8988T (cell line): ENCODE measurements around the gene ZNF23.
A peak's percentile ranks its signal among the peaks of the same experiment; 100 is the strongest.

Experiments
- DNase-seq: peaks from one replicate; pipeline ENCODE4 v3.0.0; 2011

Gene ZNF23

DNA sequence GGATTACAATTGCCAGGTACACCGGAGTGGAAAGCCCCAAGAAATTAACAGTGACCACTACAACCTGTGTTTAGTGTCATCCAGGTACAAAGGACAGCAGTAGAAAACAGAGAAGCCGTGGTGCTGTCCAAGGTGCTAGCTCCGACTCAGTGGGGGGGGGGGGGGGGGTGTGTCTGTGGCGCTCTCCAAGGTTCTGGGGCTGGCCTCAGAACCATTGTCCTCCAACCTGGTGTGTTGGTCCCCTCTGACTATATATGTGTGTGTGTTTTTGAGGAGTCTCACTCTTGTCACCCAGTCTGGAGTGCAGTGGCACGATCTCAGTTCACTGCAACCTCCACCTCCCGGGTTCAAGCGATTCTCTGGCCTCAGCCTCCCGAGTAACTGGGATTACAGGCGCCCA lies 5.8 kb upstream of the ZNF23 start:
- DNase-seq, result no peak

DNA sequence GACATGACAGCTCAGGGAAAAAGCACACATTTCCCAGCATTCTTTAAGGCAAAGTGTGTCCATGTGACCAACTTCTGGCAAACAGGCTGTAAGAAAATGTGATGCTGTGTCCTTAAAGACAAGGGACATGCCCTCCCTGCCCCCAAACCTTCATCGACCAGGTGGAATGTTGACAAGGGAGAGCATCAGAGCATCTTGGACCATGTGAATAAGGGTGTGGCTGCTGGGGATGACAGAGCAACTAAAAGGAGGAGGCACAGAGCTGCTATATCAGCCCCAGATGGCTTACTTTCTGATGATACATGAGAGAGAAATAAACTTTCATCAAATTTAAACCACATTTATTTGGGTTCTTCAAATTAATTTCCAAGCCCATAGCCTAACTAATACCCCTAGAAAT lies 2.2 kb upstream of the ZNF23 start:
- no peak for DNase-seq

DNA sequence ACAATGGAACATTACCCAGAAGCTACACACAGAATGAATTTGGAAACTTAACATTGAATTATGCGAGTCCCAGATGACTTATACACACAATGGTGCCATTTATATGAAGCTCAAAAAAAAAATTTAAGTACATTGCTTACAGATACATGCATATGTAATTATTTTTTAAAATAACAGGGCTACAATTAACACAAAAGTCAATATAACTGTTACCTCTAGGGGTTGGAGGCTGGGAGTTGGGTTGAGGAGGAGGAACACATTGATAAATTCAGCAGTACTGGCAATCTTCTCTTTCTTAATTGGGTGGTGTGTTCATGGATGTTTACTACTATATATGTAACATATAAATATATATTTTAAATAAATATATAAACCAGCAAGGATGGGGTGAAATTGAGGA lies 1.1 kb downstream of the ZNF23 start:
- DNase-seq, result no peak

DNA sequence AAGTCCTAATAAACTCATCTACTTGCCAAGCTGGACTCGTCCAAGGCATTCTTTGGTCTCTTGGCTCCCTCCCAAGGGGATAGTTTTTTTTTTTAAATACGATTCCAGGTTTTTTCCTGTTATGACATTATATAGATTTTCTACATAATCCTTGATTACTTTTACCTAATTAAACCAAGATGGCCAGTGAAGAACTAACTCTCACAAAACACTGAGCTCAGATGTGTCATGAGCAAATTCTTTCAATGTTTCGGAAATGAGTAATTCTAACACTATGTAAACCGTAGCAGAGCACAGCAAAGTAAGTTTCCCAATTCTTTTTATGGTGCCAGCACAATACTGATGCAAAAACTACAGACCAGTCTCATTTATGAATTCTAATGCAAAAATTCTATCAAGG lies 1.8 kb downstream of the ZNF23 start:
- no peak for DNase-seq

DNA sequence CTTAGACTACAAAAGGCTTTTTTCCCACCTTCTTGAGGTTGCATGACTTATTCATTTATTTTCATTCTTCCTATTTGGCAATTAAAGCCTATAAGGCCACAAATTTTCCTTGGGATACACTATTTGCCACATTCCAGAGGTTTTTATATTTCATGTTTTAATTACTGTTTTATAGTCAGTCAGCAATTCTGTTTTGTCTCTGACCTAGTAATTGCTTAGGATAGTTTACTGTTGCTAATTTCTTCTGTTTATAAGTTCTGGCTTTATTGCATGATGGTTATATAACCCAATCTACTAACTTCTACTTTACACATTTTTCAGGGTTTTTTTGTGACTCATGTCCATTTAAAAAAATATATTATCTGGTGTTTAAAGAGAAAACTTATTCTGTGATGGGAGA lies 2.5 kb downstream of the ZNF23 start:
- DNase-seq, result no peak

DNA sequence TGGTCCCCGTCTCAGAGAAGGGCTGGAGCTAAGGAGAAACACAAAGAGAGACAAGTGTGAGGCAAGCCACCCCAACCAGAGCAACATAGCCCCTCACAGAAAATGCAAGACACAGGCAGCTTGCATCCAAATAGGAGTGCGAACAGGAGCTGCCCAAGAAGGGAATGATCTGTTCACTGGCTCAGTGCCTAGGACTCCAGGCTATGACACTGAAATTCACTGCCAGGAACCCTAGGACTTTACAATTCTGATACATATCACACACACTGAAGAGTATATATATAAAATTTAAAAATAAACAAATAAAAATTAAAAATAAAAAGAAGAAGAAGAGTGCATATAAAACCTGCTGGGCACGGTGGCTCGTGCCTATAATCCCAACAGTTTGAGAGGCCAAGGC lies 5.2 kb downstream of the ZNF23 start:
- DNase-seq, result no peak

DNA sequence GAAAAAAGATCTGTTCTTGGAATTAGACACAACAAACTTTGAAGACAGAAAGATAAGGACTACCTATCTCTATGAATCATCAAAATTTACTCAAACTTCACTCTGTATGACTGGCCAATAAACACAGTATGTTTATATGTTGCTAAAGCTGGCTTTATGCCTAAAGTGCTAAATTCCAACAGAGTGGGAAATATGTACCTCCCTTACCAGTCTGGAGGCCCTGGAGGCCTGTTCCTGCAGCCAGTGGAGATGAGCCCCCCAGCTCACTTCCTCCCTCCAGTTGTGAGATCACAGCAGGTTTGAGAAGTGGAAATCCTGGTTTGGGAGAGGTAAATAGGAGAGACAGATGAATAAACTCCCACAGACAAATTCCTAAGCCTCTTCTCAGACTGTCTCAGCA lies 9.0 kb downstream of the ZNF23 start:
- DNase-seq, result no peak

DNA sequence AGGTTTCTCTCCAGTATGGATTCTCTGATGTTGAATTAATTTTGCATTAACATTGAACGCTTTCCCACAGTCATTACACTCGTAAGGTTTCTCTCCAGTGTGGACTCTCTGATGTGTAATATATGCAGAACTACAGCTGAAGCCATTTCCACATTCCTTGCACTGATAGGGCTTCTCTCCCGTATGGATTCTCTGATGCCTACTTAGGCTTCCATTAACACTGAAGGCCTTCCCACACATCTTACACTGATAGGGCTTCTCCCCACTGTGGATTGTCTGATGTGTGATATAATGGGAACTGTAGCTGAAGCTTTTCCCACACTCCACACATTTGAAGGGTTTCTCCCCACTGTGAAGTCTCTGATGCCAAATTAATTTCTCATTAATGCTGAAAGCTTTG lies 13.0 kb downstream of the ZNF23 start:
- DNase-seq, result no peak

DNA sequence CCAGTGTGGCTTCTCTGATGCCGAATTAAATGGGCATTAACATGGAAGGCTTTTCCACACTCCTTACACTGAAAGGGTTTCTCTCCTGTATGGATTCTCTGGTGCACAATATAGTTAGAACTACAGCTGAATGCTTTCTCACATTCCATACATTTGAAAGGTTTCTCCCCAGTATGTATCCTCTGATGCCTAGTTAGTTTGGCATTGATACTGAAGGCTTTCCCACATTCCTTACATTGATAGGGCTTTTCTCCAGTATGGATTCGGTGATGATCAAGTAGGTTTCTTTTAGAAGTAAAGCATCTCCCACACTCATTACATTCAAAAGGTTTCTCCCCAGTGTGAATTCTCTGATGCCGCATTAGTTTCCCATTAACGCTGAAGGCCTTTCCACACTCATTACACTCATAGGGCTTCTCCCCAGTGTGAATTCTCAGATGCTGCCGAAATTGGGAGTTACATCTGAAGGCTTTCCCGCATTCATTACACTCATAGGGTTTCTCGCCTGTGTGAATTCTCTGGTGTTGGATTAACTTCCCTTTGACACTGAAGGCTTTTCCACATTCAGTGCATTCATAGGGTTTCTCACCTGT lies 13.7 kb downstream of the ZNF23 start:
- no peak for DNase-seq

DNA sequence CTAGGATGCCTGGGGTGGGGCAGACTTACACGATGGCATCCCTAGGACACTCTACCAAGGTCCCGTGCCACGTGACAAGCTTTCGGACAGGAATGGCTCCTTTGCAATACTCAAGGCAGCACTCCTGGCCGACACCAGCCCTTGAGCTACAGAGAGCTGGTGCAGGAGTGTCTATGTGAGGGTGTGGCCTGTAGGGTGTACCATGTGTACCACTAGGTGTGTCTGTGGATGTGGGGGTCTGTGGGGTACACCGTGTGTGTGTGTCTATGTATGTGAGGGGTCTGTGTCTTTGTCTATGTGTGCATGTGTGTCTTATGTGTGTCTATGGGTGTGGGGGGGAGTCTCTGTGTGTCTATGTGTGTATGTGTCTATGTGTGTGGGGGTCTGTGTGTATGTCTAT lies 18.3 kb downstream of the ZNF23 start:
- DNase-seq, result no peak

DNA sequence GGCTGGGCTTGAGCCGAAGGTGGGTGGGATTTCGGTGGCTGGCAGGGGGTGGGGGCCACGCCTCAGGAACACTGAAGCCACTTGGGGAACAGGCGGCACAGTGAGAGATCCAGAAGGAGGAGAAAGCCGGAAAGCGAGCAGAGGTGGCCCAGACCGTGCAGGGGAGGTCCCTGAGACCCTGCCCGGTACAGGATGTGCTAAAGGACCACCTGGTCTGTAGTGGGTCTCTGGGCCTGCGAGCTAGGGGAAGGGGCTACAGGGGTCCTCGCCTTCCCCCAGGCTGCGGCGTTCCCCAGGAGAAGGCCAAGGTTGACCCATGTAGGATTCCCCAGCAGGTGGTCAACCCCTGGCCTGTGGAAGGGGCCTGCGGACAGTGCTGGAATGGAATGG lies 20.0 kb downstream of the ZNF23 start, which contains the start of gene TLE7:
TLE7 (minus strand) TSS at position 4 of the 390 bp plus-strand sequence. CDS start 8,730 bp downstream, outside the sequence.
- DNase-seq, result no peak

DNA sequence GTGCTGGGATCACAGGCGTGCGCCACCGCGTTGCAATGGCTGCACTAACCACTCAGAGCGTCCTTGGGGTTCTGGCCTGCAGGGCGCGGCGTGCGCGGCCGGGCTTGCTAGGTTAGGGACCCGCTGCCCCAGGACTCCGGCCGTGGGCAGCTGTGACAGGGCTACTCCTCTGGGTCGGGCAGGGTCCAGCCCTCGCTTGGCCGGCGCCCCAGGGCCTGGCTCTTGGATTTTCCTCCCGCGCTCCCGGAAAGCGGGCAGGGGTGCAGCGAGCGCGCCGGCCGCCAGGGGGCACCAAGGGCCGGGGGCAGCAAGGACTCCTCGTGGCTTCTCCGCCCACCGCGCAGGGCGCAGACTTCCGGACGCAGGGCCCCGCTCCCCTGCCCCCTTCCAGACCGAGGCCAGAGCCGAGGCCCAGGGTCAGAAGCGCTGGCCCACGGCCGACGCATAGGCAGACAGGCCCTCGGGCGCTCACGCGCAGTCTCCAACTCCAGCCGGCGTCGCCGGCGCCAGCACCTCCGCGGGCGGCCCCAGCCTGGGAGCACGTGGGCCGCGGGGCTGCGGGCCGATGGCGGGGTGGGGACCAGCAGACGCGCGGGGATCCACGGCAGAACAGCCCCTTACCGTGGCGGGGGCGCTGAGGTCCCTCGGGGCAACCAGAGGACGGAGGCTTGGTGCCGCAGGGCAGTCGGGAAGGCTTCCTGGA lies 20.5 kb downstream of the ZNF23 start:
- no peak for DNase-seq

DNA sequence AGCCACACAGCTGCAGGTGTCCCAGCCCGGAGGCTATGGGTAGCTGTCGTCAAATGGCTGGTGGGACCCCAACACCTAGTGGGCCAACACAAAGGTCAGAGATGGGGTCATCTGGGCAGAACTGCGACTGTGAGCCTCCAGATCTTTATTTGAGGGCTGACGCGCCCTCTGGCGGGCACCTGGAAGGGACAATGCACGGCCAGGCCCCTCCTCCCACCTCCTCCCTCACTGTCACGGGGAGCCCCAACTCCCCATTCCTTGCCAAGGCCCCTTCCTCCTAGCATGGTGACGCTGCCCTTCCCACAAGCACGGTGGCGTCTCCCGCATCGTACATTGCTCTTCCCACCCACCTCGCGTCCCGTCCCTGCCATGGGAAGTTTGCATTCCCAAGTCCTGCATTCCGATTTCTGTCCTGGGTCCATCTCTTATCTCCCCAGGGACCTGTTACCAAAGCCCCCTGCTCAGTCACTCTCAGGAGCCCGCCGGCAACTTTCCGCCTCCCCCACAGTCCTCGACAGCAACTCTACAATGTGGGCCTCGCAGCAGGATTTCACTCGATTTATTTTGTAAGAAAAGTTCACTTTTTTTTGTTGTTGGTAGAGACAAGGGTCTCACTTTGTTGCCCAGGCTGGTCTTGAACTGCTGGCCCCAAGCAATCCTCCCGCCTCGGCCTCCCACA lies 21.2 kb downstream of the ZNF23 start:
- peak; percentile 95 for DNase-seq

DNA sequence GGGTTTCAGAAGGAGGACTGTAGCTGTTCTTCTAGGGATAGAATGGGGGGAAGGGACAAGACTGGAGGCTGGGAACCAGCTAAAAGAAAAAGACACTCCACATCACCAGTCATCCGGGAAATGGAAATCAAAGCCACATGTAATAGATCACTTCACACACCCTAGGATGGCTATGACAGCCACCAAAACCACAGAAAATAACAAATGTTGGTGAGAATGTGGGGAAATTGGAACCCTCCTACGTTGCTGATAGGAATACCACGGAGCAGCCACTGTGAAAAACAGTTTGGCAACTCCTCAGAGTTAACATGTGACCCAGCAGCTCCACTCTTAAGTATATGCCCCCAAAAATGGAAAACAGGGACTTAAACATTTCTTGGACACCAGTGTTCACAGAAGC lies 22.5 kb downstream of the ZNF23 start:
- DNase-seq, result no peak

DNA sequence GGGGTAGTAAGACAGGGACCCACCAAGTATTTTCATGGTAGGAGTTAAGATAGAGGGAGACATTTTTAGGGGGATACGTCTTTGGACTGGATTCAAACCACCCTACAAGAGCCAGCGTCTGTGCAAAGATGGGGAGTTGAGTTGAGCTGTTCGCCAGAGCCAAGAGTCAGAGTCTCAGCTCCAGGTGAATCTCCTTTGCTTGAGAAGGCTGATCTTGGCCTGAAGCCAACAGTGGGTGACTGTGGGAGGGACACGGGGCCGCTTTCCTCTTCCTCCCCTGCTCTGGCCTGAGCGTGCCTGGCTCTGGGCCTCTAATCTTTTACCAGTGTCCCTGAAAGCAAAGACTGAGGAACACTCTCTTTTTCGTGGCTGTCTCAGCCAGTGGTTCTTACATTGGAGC lies 25.6 kb downstream of the ZNF23 start:
- DNase-seq, result no peak

DNA sequence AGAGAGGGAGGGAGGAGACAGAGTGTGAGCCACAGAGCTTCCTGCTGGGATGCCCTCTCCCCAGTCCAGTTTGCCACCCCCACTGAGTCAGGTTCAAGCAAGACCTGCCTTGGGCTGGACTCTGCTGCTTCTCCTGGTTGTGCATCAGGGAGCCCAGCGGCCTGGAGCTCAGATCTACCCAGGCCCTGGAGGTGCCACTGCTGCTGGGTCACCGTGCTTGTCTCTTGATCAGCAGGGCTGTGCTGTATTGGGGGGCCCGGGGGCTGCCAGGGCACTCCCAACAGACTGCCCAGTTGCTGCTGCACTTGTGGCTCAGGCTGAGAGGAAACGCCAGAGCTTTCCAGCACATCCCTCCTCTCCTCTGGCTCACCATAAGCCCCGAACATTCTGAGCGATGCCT lies 29.1 kb downstream of the ZNF23 start:
- no peak for DNase-seq

DNA sequence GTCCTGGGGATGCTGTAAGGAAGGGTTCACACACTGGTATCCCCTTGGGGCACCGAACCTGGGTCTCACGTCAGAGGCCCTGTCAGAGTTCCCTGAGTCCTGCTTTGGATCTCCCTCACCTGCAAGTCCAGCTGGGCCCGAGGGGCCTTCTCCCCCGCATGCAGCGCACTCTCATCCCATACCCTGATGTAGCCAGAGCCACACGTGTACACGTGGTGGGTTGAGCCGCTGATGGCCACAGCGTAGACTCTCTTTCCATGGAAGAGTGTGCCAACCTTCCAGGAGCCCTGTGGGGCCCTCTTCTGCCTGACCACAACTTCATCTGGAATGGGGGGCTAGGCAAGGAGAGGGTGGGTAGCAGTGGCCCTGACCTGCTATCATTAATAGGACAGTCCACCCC lies 30.1 kb downstream of the ZNF23 start:
- DNase-seq, result no peak

DNA sequence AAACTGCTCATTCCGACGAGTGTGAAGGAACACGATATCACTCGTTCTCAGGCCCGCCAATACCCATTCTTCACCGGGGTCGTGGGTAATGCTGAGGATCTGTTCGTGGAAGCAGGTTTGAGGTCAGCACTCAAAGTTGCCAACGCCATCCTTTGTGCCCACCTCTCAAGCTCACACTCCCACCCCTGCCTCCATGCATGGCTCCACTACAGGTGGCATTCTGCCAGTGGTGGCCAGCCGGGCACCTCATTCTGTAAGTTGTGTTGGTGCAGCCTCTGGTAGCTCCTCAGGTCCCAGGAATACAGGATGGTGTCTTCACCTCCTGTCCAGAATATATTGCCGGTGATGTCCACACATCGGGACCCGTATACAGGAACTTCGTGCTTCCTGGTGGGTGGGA lies 30.9 kb downstream of the ZNF23 start:
- DNase-seq, result no peak

DNA sequence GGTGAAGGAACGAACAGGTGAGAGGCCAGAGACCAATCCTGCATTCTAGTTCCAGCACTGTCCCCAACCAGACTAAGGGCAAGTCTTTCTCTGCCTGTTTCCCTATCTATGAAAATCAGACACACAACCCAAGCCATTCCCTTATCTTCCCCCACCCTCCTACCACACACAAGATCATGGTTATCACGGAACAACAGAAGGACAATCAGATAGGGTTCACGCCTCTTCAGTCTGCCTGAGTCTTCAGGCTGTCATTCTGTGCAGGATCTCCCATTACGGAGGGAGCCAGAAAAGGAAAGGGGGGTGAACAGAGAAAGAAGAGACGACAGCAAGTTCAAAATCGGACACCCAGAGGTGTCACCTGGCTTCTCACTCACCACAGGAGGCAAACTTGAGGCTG lies 31.3 kb downstream of the ZNF23 start:
- no peak for DNase-seq

DNA sequence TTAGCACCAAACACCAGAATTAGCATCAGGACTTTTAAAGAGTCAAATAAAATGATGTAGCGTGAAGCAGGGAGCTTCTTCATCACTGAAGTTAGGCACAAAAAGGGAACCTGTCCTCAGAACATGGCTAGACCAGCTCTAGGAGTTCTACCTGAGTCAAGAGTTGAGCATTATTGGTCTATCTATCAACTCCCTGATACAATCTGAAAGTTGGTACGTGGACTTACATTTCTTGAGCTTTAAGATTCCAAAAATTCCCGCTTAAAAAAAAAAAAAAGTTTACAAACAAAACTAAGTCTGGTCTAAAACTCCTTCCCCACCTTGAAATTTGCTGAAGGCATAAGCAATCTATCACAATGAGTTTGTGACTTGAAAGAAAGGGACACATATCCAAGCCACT lies 32.5 kb downstream of the ZNF23 start:
- DNase-seq, result no peak

DNA sequence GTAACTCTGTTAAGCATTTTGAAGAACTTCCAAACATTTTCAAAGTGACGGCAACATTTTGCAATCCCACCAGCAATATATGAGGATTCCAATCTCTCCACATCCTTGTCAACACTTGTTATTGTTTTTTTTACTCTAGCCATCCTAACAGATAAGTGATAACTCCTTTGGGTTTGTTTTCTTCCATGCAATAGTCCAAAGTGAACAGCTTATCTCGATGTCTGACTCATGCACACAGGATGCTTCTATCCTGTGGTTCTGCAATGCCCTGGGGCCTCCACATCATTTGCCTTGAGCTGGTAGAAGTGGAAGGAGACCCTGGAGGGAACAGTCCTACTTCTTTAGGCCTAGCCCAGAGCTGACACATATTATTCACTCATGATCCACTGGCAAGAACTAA lies 33.2 kb downstream of the ZNF23 start:
- no peak for DNase-seq

DNA sequence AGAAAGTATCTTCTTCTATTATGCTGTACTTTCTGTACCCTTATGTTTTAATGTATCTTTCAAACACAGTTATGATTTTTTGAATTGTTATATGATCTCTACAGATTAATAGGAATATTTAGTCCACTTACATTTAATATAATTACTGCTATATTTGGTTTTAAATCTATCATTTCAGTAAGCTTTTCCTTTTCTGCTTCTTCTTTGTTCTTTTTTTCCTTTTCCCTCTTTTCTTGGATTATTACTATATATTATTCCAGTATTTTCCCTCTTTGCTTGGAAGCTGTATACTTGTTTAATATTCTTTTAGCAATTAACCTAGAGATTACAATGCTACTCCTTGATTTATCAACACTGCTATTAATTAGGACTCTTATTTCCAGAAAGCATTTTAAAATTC lies 33.7 kb downstream of the ZNF23 start:
- DNase-seq, result no peak

DNA sequence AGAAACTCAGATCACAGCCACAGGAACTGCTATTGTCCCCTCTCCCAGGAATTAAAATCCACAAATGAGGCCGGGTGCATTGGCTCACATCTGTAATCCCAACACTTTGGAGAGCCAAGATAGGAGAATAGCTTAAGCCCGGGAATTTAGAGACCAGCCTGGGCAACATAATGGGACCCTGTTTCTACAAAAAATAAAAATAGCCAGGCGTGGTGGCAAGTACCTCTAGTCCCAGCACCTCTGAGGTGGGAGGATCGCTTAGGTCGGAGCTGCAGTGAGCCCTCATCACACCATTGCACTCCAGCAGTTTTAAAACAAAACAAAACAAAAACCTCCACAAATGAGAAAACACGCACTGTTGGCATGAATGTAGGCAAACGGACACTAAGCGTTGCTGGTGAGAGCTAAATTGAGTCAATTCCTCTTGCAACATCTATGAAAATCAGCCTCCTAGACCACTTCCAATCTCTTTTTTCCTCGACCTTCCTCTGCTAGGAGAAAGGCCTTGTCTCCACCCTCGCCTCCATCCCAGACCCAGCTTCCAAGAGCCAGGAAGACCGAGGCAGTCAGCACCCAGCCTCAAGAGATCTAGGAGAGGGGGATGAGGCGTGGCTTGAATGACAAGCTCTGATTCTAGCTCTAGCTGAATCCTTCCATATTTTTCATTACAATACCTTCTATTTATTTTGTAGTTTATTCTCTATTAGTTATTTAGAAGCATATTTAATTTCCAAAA lies 35.0 kb downstream of the ZNF23 start:
- DNase-seq, result no peak
